HG02981 (cell line): ENCODE measurements around the gene STEAP4.

ENCODE experiments used
- ATAC-seq: cut with Tn5 transposase; IDR thresholded peaks from one replicate; pipeline ENCODE4 v1.9.1; 2021; ENCODE audit warnings: mild to moderate bottlenecking, moderate library complexity; ENCODE audit not compliant: unreplicated experiment

STEAP4 gene

GRCh38 chr7:88306590-88307048, at the start of gene STEAP4:
STEAP4 (minus strand) TSS chr7:88306894; CDS start chr7:88284269, 22,625 bp downstream.
- no peak for ATAC-seq

- no peak for ATAC-seq
Observed at GRCh38 chr7:88355011-88355410, 48.3 kb upstream of the STEAP4 start.

DNA sequence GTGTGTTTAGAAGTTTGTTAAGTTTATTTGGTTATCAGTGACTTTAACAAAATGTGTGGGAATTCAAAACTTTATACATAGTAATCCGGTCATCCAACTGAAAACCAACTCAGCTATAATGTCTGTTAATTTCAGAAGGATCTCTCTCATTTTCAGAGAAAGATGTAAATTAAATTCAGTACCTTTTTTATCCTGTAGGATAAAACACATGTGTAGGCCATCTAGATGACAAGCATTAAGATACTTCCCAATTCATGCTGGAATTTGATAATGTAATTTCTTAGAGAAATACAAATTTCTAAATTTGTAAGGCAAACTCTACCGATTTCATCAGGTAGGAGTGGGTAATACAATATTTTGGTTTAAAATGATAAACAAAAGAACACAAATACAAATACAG, 43.4 kb upstream of the STEAP4 start:
- ATAC-seq, result no peak

DNA sequence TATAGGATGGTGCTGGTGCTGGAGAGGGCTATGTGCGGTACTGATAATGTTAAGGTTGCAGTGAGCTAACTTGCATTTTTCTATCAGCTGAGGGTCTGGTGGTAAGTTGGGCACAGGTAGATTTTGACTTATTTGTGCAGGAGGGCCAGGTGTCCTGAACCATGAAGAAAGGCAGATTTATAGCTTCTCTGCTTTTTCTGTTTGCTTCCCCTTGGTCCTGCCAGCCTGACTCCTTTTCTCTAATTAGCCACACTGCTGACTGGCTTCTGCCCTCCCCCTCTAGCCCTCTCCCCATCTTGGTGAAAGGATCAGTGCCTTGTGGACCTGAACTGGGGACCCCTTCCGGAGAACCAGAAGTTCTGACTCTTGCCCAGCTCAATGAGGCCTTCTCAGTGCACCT, 40.8 kb upstream of the STEAP4 start:
- ATAC-seq, result no peak

DNA sequence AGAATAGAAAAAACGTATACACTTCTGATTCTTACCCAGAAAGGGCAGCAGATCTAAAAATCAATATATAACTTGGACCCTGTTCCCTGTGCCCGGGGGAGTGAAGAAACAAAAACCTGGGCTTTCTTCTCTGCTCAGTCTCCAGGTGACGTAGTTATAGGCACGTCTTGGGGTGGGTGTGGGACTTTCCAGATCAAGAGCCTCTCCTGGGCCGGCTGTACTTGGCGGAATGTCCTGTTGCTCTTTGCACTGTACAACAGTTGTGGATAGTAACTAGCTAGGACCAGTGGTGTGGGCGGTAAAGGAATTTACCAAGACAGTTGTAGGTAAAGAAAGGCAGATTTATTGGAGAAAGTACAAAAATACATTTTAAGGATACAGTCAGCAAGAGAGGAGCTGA, 40.4 kb upstream of the STEAP4 start:
- ATAC-seq, result no peak

DNA sequence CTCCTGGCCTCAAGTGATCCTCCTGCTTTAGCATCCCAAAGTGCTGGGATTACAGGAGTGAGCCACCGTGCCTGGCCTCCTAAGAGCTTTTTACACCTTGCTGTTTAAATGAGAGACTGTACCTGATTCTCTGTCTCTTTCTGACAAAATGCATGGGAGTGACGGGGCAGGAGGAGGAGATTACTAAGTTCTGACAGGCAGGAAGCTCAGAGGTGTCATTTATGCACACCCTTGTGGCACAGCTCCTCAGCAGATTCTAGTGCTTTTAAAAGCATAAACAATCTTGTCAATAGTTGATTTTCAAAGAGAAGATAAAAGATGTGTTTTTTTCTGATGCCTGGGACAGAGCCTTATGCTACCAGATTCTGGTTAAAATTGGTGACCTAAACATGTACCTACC, 39.7 kb upstream of the STEAP4 start:
- ATAC-seq, result no peak

- no peak for ATAC-seq
Observed at GRCh38 chr7:88344956-88345832, 38.5 kb upstream of the STEAP4 start.

DNA sequence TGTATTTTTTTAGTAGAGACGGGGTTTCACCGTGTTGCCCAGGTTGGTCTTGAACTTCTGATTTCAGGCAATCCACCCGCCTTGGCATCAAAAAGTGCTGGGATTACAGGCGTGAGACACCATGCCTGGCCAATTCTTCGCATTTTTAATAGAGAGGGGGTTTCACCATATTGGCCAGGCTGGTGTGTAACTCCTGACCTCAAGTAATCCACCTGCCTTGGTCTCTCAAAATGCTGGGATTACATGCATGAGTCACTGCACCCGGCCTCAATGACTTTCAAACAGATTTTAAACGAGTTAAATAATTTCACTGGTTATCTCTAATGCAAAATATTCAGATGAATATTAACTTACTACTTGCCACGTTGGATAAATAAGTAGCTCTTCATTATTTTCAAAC, 37.6 kb upstream of the STEAP4 start:
- ATAC-seq, result no peak

GRCh38 chr7:88339195-88339922, 32.7 kb upstream of the STEAP4 start:
- no peak for ATAC-seq

- ATAC-seq, result no peak
Observed at GRCh38 chr7:88338503-88338902, 31.8 kb upstream of the STEAP4 start.

- no peak for ATAC-seq
Observed at GRCh38 chr7:88337572-88337971, 30.9 kb upstream of the STEAP4 start.

GRCh38 chr7:88331322-88331721, 24.6 kb upstream of the STEAP4 start:
- ATAC-seq, result no peak

DNA sequence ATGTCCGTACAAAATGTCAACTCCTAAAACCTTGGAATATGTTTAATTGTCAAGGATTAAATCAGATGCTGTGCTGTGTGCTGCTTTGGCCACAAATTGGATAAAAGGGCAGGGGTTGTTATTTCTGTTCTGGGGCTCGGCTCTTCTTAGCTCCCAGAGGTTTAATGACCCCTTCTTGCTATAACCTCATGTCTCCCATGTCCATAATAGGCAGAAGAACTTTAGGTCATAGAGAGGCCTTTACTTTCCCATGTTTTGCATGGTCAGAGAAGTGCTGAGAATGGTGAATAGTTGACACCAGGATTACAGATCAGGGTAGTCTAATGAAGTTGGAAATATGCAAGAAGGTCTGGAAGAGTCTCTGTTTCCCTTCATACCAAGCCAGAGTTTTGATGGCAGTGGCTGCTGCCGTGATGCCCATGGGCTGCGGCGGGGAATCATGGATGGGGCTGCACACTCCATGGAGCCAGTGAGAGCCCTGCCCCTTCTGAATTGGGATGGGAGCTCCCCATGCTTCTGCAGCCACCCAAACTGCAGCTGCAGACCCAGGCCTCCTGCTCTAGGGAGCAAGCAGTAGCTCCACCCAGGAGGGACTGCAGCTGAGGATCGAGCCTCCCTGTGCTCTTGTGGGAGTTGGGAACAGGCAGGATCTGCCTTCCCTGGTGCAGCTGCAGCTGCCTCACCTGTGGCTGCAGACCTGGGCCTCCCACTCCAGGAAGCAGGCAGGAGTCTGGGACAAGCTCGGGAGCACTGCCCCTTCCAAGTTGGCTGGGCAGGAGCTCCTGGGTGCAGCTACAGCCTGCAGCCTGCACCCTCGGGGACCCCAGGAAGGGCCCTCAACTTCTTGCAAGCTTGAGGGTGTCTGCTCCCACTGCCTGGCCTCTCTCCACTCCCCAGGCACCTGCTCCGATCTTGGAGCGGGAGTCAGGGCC, 23.1 kb upstream of the STEAP4 start:
- ATAC-seq, result no peak

GRCh38 chr7:88328787-88329186, 22.1 kb upstream of the STEAP4 start:
- peak; percentile 68 for ATAC-seq

GRCh38 chr7:88324699-88325098, 18.0 kb upstream of the STEAP4 start:
- ATAC-seq, result no peak

DNA sequence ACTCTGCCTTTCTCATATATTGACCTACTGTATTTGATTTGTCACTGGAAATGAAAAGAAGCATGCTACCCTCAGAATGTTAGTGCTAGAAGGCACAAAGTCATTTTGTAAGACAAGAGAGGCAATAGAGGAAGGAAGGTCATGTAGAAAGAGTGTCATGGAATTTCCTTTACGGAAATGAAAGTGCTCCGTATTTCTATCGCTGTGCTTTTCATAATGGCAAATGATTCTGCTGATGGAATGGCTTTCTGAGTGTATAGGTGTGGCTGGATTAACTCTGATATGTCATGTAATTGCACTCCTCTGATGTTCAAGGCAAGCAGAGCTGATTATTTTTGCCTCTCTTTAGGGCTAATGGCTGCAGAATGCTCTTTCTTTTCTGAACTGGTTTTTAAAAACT, 15.5 kb upstream of the STEAP4 start:
- no peak for ATAC-seq

- ATAC-seq, result peak; percentile 37
Observed at GRCh38 chr7:88321694-88322093, 15.0 kb upstream of the STEAP4 start.

DNA sequence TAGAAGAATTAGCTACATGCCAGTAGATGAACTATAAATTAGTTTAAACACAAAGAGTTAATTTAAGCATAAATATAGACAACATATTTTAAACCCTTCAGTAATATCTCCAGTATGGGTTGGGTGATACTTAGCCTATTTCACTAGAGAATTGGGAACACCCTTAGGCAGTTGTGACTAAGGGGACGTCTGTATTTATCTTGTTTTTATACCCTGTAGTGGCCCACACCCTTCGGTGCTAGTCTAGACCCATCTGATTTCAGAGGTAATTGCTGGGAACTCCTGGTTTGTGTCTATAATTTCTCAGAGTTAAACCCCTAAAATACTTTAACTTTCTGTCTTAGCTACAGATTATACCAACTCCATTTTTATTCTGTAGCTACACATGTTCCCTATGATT, 11.5 kb upstream of the STEAP4 start:
- no peak for ATAC-seq

GRCh38 chr7:88317422-88317821, 10.7 kb upstream of the STEAP4 start:
- ATAC-seq, result no peak

DNA sequence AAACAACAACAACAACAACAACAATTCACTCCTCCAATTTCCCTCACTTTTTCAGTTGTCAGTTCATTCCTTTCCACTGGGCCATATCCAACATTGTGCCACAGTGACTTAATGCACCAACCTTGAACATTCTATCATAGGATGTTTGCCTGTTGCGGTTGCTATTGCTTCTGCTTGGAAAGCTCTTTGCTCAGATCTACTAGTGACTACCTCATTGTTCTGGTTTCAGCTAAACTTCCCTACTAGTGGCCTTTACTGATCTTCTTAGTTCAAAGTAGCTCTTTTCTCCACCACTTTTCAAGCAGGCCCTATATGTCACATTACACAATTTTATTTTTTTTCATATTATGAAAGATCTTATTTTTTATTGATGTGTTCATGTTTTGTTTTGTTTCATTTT, 9.8 kb upstream of the STEAP4 start:
- no peak for ATAC-seq

DNA sequence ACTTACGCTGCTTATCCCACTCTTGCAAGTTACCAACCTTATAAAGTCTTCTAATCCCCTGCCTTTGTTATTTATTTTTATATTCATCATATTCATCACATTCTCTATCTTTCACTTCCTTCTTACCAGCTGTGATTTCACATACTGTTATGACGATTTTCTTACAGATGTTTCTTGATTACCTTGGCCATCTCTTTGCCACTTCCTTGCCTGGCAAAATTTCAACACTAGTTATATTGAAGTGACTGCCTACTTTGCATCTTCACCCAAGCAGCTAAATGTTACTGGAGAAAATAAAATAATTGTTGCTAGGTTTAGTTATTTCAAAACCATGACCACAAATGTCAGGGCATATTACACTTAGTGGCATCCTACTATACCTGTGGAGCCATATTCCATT, 8.8 kb upstream of the STEAP4 start:
- no peak for ATAC-seq
